ENCODE measurements around the gene LRCH1.

GRCh38 chr13:46628622-46629365 is 75.8 kb downstream of the LRCH1 start:
- TF ChIP-seq ZNF207 (IDR thresholded peaks at IDR 0.05; ENCODE audit: borderline replicate concordance) (no peak), CTCF (IDR thresholded peaks at IDR 0.05 in 2 of 3, conservative IDR thresholded peaks at IDR 0.05 in 1 of 3; ENCODE audit: control insufficient read depth in 2 of 3, extremely low read depth in 1 of 3, insufficient read depth in 1 of 3, low read depth in 3 of 3, low read length in 3 of 3) (no peak), MTA3 (IDR thresholded peaks at IDR 0.05; ENCODE audit: borderline replicate concordance, low read length) (no peak), POLR2AphosphoS5 (IDR thresholded peaks at IDR 0.05; ENCODE audit: low read length) (no peak), SMC3 (IDR thresholded peaks at IDR 0.05; ENCODE audit: borderline replicate concordance, low read length) (no peak), EZH2 (IDR thresholded peaks at IDR 0.05; ENCODE audit: borderline replicate concordance, control insufficient read depth, low read depth, low read length) (no peak)

Measured in GM12878 (cell line).